GM21381 (cell line): ENCODE measurements around the gene HLA-DPA1.
"Not testable (repeated sequence)": the region's sequence is repeated elsewhere in the genome, so short reads cannot be mapped to it uniquely, and the experiment has no call there.

Experiments used
- ATAC-seq: cut with Tn5 transposase; IDR thresholded peaks from one replicate; pipeline ENCODE4 v1.9.1; 2021; ENCODE audit warnings: mild to moderate bottlenecking, moderate library complexity; ENCODE audit not compliant: unreplicated experiment

Gene HLA-DPA1

DNA sequence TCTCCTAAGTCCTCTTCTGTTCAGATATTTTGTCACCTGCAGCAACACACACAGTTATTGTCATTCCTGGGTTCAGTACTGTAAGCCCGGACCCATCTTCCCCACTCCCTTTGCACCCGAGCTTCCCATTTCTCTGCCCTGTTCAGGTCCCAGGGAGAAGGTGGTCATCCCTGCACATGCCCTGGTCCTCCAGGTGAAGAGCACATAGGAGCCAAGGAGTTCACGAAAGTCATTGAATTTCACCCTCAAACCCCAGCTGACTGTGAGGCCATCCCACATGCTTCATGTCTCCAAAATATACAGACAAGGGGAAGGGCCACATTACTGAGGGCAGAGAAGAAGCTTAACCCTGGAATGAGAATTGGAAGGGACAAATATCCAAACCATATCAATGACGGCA is 8.1 kb downstream of the HLA-DPA1 start:
- ATAC-seq: no peak

DNA sequence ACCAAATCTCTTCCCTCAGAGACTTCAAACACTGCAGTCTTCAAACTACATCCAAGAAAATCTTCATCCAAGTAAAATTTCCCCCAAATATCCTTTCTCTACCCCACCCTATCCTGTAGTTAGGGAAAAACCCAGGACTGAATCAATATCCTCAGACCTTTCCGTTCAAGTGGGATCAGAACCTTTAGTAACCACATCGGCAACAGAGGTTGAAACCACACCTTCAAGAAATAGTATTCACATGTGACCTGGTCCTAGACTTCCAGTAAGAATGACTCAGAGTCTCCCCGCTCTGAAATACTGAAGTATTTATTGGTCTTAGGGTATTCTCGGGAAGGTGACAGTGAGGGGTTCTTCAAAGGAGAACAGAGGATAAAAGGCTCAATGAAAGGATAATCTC is 8.7 kb downstream of the HLA-DPA1 start:
- no peak for ATAC-seq

- ATAC-seq: not testable (repeated sequence)
Observed at GRCh38 chr6:33063435-33063834, 10.0 kb downstream of the HLA-DPA1 start.

DNA sequence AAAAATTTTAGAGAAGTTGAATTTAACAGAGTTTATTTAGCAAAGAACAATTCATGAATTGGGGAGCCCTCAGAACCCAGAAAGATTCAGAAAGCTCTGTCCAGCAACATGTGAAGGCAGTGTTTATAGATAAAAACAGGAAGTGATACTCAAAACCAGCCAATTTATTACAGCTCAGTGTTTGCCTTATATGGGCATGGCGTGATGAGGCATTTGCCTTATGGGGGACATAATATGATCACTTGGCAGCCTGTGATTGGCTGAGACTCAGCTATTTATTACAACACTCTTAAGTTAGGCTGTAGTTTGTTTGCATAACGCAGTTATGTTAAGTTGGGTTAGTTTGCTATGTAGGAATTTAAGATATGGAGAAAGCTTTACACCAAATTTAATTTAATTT is 11.5 kb downstream of the HLA-DPA1 start:
- no peak for ATAC-seq

GRCh38 chr6:33057222-33058150 is 16.0 kb downstream of the HLA-DPA1 start:
- ATAC-seq: no peak

GRCh38 chr6:33053230-33053629 is 20.2 kb downstream of the HLA-DPA1 start:
- ATAC-seq: no peak

- no peak for ATAC-seq
Observed at GRCh38 chr6:33052627-33053026, 20.8 kb downstream of the HLA-DPA1 start.

- no peak for ATAC-seq
Observed at GRCh38 chr6:33050014-33050810, 23.2 kb downstream of the HLA-DPA1 start.

- ATAC-seq: no peak
Observed at GRCh38 chr6:33049323-33050013, 24.0 kb downstream of the HLA-DPA1 start.

DNA sequence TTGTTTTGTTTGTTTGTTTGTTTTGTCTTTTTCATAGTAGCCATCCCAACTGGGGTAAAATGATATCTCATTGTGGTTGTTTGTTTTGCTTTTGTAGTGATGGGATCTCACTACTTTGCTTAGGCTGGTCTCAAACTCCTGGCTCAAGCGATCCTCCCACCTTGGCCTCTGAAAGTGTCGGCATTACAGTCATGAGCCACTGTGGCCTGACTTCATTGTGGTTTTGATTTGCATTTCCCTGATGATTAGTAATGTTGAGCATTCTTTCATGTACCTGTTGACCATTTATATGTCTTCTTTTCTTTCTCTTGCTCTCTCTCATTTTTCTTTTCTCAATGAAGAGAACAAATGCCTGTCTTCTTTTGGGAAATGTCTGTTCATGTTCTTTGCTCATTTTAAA is 33.3 kb downstream of the HLA-DPA1 start:
- ATAC-seq: no peak

DNA sequence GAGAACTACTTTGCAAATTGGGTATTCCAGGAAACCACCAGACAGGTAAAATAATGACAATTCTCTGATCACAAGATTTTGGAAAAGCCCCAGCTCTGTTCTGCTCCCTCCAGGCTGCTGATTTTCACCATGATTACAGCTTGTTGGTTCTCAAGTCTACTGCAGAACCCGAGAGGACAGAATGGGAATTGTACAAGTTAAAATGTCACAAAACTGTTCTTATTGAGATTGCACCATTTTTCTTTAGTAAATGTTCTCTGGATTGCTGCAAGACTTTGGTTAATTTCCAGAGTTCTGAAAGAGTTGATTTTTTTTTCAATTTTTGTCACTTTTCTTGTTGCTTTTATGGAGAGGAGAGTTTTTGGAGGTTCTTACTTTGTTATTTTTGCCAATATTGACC is 36.9 kb downstream of the HLA-DPA1 start:
- ATAC-seq: no peak

- no peak for ATAC-seq
Observed at GRCh38 chr6:33034554-33034953, 38.9 kb downstream of the HLA-DPA1 start.

DNA sequence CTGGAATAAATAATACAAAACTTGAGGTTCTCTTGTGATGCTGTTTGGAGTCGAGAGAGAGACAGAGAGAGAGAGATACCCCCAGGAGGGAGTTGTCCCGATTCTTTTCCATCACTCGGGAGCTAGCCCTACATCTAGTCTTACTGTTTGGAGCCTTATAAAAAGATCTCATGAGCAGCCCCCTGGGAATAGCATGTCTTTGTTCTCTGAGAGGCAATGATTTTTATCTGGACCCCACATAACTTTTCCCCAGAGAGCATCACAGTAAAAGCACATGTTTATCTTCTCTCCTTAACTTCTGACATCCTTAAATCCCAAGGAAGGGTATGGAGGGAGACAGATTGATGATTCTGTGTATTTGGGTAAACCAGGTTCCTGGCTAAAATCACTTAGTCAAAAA is 43.2 kb downstream of the HLA-DPA1 start:
- no peak for ATAC-seq

- peak; percentile 65 for ATAC-seq
Observed at GRCh38 chr6:33029328-33030184, 43.9 kb downstream of the HLA-DPA1 start.

DNA sequence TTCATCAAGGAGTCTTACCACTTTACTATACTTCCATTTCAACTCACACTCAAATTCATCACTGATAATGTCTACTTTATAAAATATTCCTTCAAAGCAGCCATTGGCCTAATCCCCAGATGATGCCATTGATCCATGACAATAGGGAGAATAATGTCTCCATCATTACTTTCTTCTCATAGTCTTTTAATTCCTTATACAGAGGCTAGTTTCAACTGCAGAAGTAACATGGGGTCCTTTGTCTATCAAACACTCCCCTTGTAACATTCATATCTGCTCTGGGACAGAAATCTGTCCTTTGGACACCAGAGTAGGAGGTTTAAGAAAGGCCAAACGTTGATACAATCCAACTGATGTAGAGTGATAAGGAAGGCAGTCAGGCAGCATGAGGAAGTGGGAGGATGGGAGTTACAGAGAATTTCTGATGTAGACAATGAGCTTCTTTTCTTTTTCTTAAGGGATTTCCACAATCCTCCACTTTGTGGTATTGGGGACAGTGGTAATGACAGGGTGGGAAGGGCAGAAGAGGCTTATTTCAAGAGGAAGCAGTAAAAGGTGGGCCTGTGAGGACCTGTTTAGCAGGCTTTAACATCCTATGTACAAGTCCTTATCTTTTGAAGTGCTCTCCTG is 45.1 kb downstream of the HLA-DPA1 start:
- no peak for ATAC-seq

DNA sequence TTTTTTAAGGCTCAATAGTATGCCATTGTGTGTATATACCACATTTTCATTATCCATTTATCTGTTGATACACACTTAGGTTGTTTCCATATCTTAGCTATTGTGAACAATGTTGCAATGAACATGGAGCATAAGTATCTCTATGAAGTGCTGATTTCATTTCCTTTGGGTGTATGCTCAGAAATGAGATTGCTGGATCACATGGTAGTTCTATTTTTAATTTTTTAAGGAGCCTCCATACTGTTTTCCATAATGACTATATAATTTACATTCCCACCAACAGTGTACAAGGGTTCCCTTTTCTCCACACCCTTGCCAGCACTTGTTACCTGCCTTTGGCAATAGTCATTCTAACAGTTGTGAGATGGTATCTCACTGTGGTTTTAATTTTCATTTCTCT is 48.9 kb downstream of the HLA-DPA1 start:
- no peak for ATAC-seq

GRCh38 chr6:33023536-33023935 is 49.9 kb downstream of the HLA-DPA1 start:
- ATAC-seq: no peak

DNA sequence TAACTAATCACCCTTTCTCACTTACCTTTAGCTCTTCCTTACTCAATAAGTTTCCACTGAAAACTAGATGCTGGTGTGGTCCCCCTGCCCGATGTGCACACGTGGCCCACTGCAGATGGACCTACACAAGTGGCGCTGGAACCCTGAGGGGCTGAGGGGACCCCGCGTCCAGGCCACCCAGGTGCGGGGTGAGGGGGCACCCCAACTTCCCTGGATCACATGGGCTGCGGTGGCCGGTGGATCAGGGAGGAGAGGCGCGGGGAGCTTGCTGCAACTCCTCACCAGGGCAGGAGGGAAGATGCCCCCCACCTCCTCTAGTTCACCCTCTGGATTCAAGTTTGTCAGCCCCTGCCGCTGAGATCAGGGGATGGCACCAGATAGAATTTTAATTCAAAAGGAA is 51.5 kb downstream of the HLA-DPA1 start:
- ATAC-seq: no peak

GRCh38 chr6:33019372-33019771 is 54.1 kb downstream of the HLA-DPA1 start:
- no peak for ATAC-seq

- peak; percentile 60 for ATAC-seq
Observed at GRCh38 chr6:33018904-33019303, 54.5 kb downstream of the HLA-DPA1 start.
